Neuronal stem cell (in vitro differentiated cells): ENCODE measurements around the gene DOCK9.
A peak's percentile ranks its signal among the peaks of the same experiment; 100 is the strongest.

Experiments
- DNase-seq: peaks from one replicate; pipeline ENCODE4 v3.0.0-alpha.2; 2013; ENCODE audit warnings: low spot score
- H2AFZ ChIP-seq: one replicate; pipeline ENCODE4 v1.6.1; 2013; ENCODE audit warnings: mild to moderate bottlenecking, low read length, inconsistent platforms
- H2AK5ac ChIP-seq: 2 replicates; pipeline ENCODE4 v1.6.1; 2013; ENCODE audit warnings: low read depth, mild to moderate bottlenecking, inconsistent platforms, low read length, moderate library complexity, mixed read lengths
- H2BK120ac ChIP-seq: 2 replicates; pipeline ENCODE4 v1.6.1; 2013; ENCODE audit warnings: low read depth, mild to moderate bottlenecking, inconsistent platforms, low read length, moderate library complexity, mixed read lengths
- H2BK12ac ChIP-seq: one replicate; pipeline ENCODE4 v1.6.1; 2013; ENCODE audit warnings: low read length, inconsistent platforms
- H2BK15ac ChIP-seq: 2 replicates; pipeline ENCODE4 v1.6.1; 2013; ENCODE audit warnings: mild to moderate bottlenecking, low read length, inconsistent platforms, mixed read lengths
- H2BK5ac ChIP-seq: one replicate; pipeline ENCODE4 v1.6.1; 2013; ENCODE audit warnings: inconsistent platforms, mild to moderate bottlenecking, low read length, moderate library complexity
- H3K14ac ChIP-seq: one replicate; pipeline ENCODE4 v1.6.1; 2013; ENCODE audit warnings: low read length, inconsistent platforms
- H3K18ac ChIP-seq: 2 replicates; pipeline ENCODE4 v1.6.1; 2013; ENCODE audit warnings: low read length, inconsistent platforms
- H3K23ac ChIP-seq: 2 replicates; pipeline ENCODE4 v1.6.1; 2013; ENCODE audit warnings: low read depth, mild to moderate bottlenecking, mixed read lengths, low read length, inconsistent platforms; ENCODE audit not compliant: poor library complexity
- H3K27ac ChIP-seq: replicated peaks from 3 replicates; pipeline ENCODE4 v1.5.1; 2013; ENCODE audit warnings: low read length, inconsistent platforms
- H3K27me3 ChIP-seq, 3 experiments: 2 replicates each; pipeline ENCODE4 v1.6.1; 2013; ENCODE audit warnings: low read length in 3 of 3, mild to moderate bottlenecking in 2 of 3, inconsistent platforms in 1 of 3, low read depth in 1 of 3, mixed read lengths in 1 of 3, moderate library complexity in 1 of 3; ENCODE audit not compliant: control insufficient read depth in 3 of 3, insufficient read depth in 3 of 3
- H3K36me3 ChIP-seq, 2 donors: replicated peaks in 1 of 2; 2 replicates each; pipeline ENCODE4 v1.6.1; 2013; ENCODE audit warnings: low read length in 2 of 2; ENCODE audit not compliant: control insufficient read depth in 2 of 2, insufficient read depth in 2 of 2
- H3K4ac ChIP-seq: 2 replicates; pipeline ENCODE4 v1.6.1; 2013; ENCODE audit warnings: inconsistent platforms, mild to moderate bottlenecking, low read length, moderate library complexity
- H3K4me1 ChIP-seq, 2 donors: 1 replicate in 1 of 2; 2 replicates in 1 of 2; pipeline ENCODE4 v1.6.1; 2013; ENCODE audit warnings: low read length in 2 of 2, low read depth in 1 of 2; ENCODE audit not compliant: control insufficient read depth in 2 of 2, insufficient read depth in 1 of 2
- H3K4me2 ChIP-seq: one replicate; pipeline ENCODE4 v1.6.1; 2013; ENCODE audit warnings: mild to moderate bottlenecking, low read length, inconsistent platforms; ENCODE audit not compliant: insufficient read depth, poor library complexity, severe bottlenecking
- H3K4me3 ChIP-seq, 2 donors: 2 replicates each; pipeline ENCODE4 v1.5.1; 2013; ENCODE audit warnings: low read length in 2 of 2, mild to moderate bottlenecking in 2 of 2, inconsistent platforms in 1 of 2, moderate library complexity in 1 of 2
- H3K79me1 ChIP-seq: one replicate; pipeline ENCODE4 v1.6.1; 2013; ENCODE audit warnings: low read depth, mild to moderate bottlenecking, inconsistent platforms, low read length, moderate library complexity
- H3K9ac ChIP-seq: one replicate; pipeline ENCODE4 v1.6.1; 2013; ENCODE audit warnings: mild to moderate bottlenecking, low read depth, low read length, inconsistent platforms; ENCODE audit not compliant: poor library complexity
- H3K9me3 ChIP-seq, 2 donors: replicated peaks in 1 of 2; 2 replicates each; pipeline versions ENCODE3 to v1.6.1; 2013; ENCODE audit warnings: low read length in 2 of 2, mild to moderate bottlenecking in 2 of 2, inconsistent platforms in 1 of 2, low read depth in 1 of 2, mixed read lengths in 1 of 2, moderate library complexity in 1 of 2; ENCODE audit not compliant: control insufficient read depth in 2 of 2, insufficient read depth in 1 of 2
- H4K8ac ChIP-seq: one replicate; pipeline ENCODE4 v1.6.1; 2013; ENCODE audit warnings: low read depth, mild to moderate bottlenecking, inconsistent platforms, low read length, moderate library complexity
- H4K91ac ChIP-seq: one replicate; pipeline ENCODE4 v1.6.1; 2013; ENCODE audit warnings: low read length, low read depth, mild to moderate bottlenecking, inconsistent platforms; ENCODE audit not compliant: poor library complexity
- WGBS, 2 donors: extraction: QIAGEN DNeasy Blood & Tissue Kit; methylation state at CpG; one replicate each; pipeline ENCODE4 v1.1.7; 2013; ENCODE audit warnings: missing lambda C conversion rate in 2 of 2, mixed read lengths in 1 of 2; ENCODE audit not compliant: insufficient read length in 2 of 2, insufficient replicate concordance in 1 of 2; ENCODE audit errors: extremely low coverage in 2 of 2; 5-methylcytosine and 5-hydroxymethylcytosine counted together

The DOCK9 gene

GRCh38 chr13:98842070-98842469, 135.8 kb downstream of the DOCK9 start:
- no peak overlapping the region for H3K4me2 ChIP-seq
- WGBS, 2 donors: no CpG with 5 or more reads among the region's 2 CpGs
- H3K4me3 ChIP-seq: no peak overlapping the region
- no peak overlapping the region for H2BK5ac ChIP-seq
- H2AFZ ChIP-seq: no peak overlapping the region
- no peak overlapping the region for H3K27ac ChIP-seq
- no peaks in the 10 kb centered on the region for H3K9me3 ChIP-seq
- no peak overlapping the region for H2BK15ac ChIP-seq
- H3K14ac ChIP-seq: no peak overlapping the region
- DNase-seq: no peak
- no peak overlapping the region for H2BK12ac ChIP-seq
- no peak overlapping the region for H3K18ac ChIP-seq
- no peak overlapping the region for H3K23ac ChIP-seq
- no peaks in the 10 kb centered on the region for H3K36me3 ChIP-seq
- H3K27me3 ChIP-seq: no peaks in the 10 kb centered on the region
- H2BK120ac ChIP-seq: no peak overlapping the region
- no peak overlapping the region for H3K9ac ChIP-seq
- H2AK5ac ChIP-seq: no peak overlapping the region
- no peak overlapping the region for H4K91ac ChIP-seq
- H3K4me1 ChIP-seq: peaks cover 7% of the 10 kb centered on the region in 2 donors
- H3K79me1 ChIP-seq: no peaks in the 10 kb centered on the region
- no peak overlapping the region for H4K8ac ChIP-seq
- no peak overlapping the region for H3K4ac ChIP-seq

DNA sequence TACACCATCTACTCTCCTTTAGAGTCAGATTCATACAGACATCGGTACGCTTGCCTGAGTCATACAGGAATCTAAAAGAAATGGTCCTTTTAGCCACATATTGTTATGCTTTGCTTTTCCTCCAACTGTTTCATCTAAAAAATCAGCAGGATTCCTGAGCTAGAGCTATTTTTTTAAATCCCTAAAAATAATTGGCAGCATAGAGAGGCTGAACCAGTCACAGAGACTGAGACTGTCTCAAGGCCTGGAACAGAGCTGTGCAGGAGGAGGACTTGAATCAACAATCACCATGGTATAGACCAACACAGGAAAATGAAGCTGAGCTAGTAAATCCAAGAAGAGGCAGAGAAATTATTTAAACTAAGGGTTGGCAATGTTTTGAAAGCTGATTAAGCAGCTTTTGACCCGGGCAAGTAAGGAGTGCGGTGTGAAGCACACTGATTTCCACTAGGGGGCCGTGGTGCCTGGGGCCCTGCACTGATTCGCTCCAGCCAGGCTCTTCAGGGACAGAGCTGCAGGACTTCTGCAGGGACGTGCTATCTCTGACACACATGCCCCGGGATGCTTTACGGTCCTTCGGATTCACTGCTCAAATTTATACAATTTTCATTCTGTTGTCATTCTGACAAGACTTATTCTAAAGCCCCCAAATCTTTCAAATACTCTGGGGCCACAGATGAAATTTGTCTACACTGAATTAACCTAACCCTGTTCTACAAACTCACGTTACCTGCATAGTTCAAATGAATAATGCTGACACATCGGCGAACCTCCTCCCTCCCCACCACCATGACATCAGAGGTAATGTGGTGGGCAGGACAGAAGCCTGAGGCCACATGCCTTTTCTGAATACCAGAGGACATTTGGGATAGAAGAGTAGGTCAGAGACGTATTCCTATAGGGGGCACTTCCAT, 137.8 kb downstream of the DOCK9 start:
- H3K4ac ChIP-seq: no peak overlapping the region
- no peak overlapping the region for H2BK120ac ChIP-seq
- H2AFZ ChIP-seq: peak overlapping the region; percentile 52
- H3K4me1 ChIP-seq: peaks cover 0 to 7% of the 10 kb centered on the region in 2 donors
- H3K9me3 ChIP-seq: no peaks in the 10 kb centered on the region
- H3K4me2 ChIP-seq: no peak overlapping the region
- H3K9ac ChIP-seq: no peak overlapping the region
- H3K36me3 ChIP-seq: no peaks in the 10 kb centered on the region
- H3K23ac ChIP-seq: no peak overlapping the region
- no peak overlapping the region for H3K18ac ChIP-seq
- DNase-seq: peak; percentile 49
- no peak overlapping the region for H4K8ac ChIP-seq
- no peak overlapping the region for H2BK12ac ChIP-seq
- no peak overlapping the region for H2BK5ac ChIP-seq
- H3K27ac ChIP-seq: no peak overlapping the region
- H2BK15ac ChIP-seq: no peak overlapping the region
- H2AK5ac ChIP-seq: no peak overlapping the region
- H3K79me1 ChIP-seq: no peaks in the 10 kb centered on the region
- no peak overlapping the region for H3K4me3 ChIP-seq
- H3K14ac ChIP-seq: no peak overlapping the region
- no peak overlapping the region for H4K91ac ChIP-seq
- WGBS, 2 donors: no CpG with 5 or more reads among the region's 14 CpGs
- no peaks in the 10 kb centered on the region for H3K27me3 ChIP-seq

DNA sequence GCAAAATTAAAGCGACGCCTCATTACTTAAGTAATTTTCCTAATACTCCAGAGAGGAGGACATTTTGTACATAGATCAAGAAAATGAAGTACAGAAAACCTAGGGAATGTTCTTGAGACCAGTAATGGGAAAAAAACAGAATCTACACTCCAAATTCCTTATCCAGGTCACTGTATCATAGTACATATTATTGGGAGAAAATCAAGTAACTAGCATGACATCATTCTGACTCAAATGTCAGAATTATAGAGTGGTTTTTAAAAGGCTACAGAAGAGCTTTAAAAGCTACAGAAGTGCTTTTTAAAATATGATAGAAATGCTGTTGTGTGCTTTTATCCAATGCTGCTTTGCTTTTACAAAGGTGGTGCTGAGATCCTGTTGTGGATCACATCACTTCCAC, 139.1 kb downstream of the DOCK9 start:
- no peaks in the 10 kb centered on the region for H3K9me3 ChIP-seq
- H3K4ac ChIP-seq: no peak overlapping the region
- H3K4me1 ChIP-seq: peaks cover 2 to 17% of the 10 kb centered on the region in 2 donors
- H3K23ac ChIP-seq: no peak overlapping the region
- no peak overlapping the region for H2BK15ac ChIP-seq
- no peak overlapping the region for H4K91ac ChIP-seq
- no peak overlapping the region for H2AFZ ChIP-seq
- no peak overlapping the region for H3K18ac ChIP-seq
- H3K36me3 ChIP-seq: no peaks in the 10 kb centered on the region
- no peak overlapping the region for H3K14ac ChIP-seq
- H4K8ac ChIP-seq: no peak overlapping the region
- H2BK5ac ChIP-seq: no peak overlapping the region
- DNase-seq: no peak
- no peak overlapping the region for H2AK5ac ChIP-seq
- no peak overlapping the region for H3K4me2 ChIP-seq
- H3K4me3 ChIP-seq: no peak overlapping the region
- H2BK120ac ChIP-seq: no peak overlapping the region
- H3K9ac ChIP-seq: no peak overlapping the region
- no peak overlapping the region for H2BK12ac ChIP-seq
- no peaks in the 10 kb centered on the region for H3K79me1 ChIP-seq
- WGBS, 2 donors: no CpG with 5 or more reads among the region's 2 CpGs
- H3K27ac ChIP-seq: no peak overlapping the region
- no peaks in the 10 kb centered on the region for H3K27me3 ChIP-seq

GRCh38 chr13:98837896-98838295, 140.0 kb downstream of the DOCK9 start:
- H3K79me1 ChIP-seq: no peaks in the 10 kb centered on the region
- no peak overlapping the region for H4K91ac ChIP-seq
- H2BK12ac ChIP-seq: no peak overlapping the region
- H3K14ac ChIP-seq: no peak overlapping the region
- peaks cover 2 to 20% of the 10 kb centered on the region in 2 donors for H3K4me1 ChIP-seq
- no peak overlapping the region for H2AFZ ChIP-seq
- H3K9ac ChIP-seq: no peak overlapping the region
- H3K18ac ChIP-seq: no peak overlapping the region
- H3K27me3 ChIP-seq: no peaks in the 10 kb centered on the region
- DNase-seq: no peak
- no peak overlapping the region for H4K8ac ChIP-seq
- H2AK5ac ChIP-seq: no peak overlapping the region
- no peak overlapping the region for H2BK120ac ChIP-seq
- no peak overlapping the region for H3K4me3 ChIP-seq
- H3K23ac ChIP-seq: no peak overlapping the region
- no peak overlapping the region for H3K27ac ChIP-seq
- H3K9me3 ChIP-seq: no peaks in the 10 kb centered on the region
- H3K4me2 ChIP-seq: no peak overlapping the region
- no peak overlapping the region for H2BK15ac ChIP-seq
- no peaks in the 10 kb centered on the region for H3K36me3 ChIP-seq
- H2BK5ac ChIP-seq: no peak overlapping the region
- no peak overlapping the region for H3K4ac ChIP-seq
- no CpG with 5 or more reads among the region's 3 CpGs for WGBS, 2 donors
